ENCODE measurements around the gene NR2F1-AS1.

NR2F1-AS1 gene

GRCh38 chr5:93384026-93384425, 197.0 kb downstream of the NR2F1-AS1 start:
- no peak for DNase-seq (ENCODE audit: low read depth)

GRCh38 chr5:93382188-93382825, 198.7 kb downstream of the NR2F1-AS1 start:
- no peak for DNase-seq (ENCODE audit: low read depth)

DNA sequence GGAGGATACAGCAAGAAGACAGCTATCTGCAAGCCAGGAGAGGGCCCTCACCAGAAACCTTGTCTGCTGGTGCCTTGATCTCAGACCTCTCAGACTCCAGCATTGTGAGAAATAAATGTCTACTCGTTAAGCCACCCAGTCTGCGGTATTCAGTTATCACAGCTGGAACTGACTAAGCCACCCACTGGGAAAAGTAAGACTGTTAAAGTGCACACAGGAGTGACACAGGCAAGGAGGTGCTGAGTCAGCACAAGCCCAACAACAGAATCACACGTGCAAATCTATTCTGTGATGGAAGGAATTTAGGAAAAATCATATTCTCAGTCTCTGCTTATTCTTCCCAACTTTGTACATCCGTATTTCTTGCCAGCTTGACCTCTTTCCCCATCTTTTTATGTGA, 200.0 kb downstream of the NR2F1-AS1 start:
- DNase-seq (ENCODE audit: low read depth): no peak

DNA sequence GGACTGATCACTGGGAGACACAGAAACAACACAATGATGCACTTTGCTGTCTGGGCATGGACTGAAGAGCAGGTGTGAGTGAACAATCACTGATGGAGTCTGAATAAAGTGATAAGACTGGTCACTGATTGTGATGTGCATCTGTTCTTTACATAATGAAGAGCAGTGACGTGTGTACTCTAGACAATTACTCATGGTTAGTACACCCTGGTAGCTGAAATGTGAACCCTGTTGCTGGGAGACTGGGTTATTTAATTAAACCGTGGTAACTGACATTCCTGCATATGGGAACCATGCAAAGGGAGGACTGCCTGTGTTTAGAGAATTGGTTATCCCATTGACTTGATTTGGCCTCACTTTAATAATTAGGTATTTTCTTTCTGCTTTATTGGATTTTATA, 202.9 kb downstream of the NR2F1-AS1 start:
- no peak for DNase-seq (ENCODE audit: low read depth)

DNA sequence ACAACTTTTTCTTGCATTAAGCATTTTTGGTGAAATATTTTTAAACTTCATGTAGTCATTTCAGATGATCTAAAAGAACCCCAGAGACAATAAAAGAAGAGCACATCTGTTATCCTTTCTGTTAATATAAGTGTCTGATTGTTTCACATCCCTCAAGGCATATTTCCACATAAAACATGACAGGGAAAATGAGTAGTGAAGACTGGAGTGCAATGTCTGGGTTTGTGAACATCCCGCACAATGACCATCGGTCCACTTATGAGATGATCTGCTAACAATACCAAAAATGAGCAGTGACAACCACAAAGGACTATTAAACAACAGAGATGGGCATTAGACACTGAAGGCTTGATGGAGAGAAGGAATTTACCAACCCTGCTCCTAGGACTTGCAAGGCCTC, 209.1 kb downstream of the NR2F1-AS1 start:
- no peak for DNase-seq (ENCODE audit: low read depth)

DNA sequence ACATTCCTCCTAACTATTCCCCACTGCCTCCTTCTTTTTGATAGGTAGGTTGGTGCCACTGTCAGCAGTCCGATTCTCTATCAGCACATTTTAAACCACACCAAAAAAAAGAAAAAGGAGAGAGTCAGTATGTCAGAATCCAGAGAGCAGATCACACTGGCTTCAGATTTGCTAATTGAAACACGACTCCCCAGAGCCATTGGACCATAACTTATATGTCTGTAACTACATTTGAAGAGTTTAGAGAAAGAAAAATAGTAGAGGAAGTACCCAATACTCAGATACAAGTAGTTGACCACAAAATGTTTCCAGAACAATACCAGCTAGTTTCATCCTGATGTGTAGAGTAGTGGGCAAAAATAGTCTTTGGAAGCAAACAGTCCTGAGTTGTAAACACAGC, 216.6 kb downstream of the NR2F1-AS1 start:
- DNase-seq (ENCODE audit: low read depth): no peak

DNA sequence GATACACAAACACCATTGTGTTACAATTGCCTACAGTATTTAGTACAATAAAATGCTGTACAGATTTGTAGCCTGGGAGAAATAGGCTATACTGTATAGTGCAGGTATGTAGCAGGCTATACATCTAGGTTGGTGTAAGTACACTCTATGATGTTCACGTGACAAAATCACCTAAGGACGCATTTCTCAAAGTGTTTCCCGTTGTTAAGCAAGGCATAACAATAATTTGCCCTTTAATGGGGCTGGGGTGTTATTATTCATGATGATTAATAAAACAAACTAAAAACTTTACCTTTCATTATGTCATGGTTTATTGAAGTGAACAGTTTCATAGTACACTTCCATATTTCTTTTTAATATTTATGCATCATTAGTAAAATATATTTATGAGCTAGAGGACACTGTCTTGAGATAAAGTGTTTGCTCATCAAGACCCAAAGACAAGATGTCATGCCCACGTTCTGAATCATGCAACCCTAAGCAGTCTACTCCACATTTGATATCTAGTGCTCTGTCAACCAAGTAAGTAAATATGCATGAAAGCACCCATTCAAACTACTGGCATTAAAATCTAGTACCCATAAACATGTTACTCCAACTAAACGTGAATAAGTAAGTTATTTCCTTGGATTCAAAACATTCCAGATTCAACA, 220.5 kb downstream of the NR2F1-AS1 start:
- no peak for DNase-seq (ENCODE audit: low read depth)

GRCh38 chr5:93359960-93360305, 221.1 kb downstream of the NR2F1-AS1 start:
- DNase-seq (ENCODE audit: low read depth): no peak
